ENCODE results near the gene ZNF175.

- TF ChIP-seq CTCF (conservative IDR thresholded peaks at IDR 0.05 in 1 of 2, IDR thresholded peaks at IDR 0.05 in 1 of 2; ENCODE audit: extremely low read depth in 1 of 2, insufficient read depth in 1 of 2, low read depth in 1 of 2, low read length in 2 of 2) (no peak), EZH2 (IDR thresholded peaks at IDR 0.05; ENCODE audit: borderline replicate concordance, low read length) (no peak)
Observed at GRCh38 chr19:51560339-51560738, 10.7 kb upstream of the ZNF175 start.

All from mammary epithelial cell (primary cell).